Measurements from ENCODE around the gene TACC2.
"Not testable (repeated sequence)": the region's sequence is repeated elsewhere in the genome, so short reads cannot be mapped to it uniquely, and the experiment has no call there.

Gene TACC2

GRCh38 chr10:122099562-122099961 lies 110.6 kb downstream of the TACC2 start:
- H3K4me3 ChIP-seq (ENCODE audit: low read depth, low read length), result no peak overlapping the region
- no peaks in the 10 kb centered on the region for H3K27me3 ChIP-seq (ENCODE audit: insufficient read depth, low read depth, severe bottlenecking)
- no peak for TF ChIP-seq CTCF (IDR thresholded peaks at IDR 0.05; ENCODE audit: low read depth, low read length)
- no peaks in the 10 kb centered on the region for H3K36me3 ChIP-seq
- no peak overlapping the region for H3K27ac ChIP-seq
- DNase-seq, result peak; percentile 32
- no peaks in the 10 kb centered on the region for H3K9me3 ChIP-seq (ENCODE audit: severe bottlenecking)

DNA sequence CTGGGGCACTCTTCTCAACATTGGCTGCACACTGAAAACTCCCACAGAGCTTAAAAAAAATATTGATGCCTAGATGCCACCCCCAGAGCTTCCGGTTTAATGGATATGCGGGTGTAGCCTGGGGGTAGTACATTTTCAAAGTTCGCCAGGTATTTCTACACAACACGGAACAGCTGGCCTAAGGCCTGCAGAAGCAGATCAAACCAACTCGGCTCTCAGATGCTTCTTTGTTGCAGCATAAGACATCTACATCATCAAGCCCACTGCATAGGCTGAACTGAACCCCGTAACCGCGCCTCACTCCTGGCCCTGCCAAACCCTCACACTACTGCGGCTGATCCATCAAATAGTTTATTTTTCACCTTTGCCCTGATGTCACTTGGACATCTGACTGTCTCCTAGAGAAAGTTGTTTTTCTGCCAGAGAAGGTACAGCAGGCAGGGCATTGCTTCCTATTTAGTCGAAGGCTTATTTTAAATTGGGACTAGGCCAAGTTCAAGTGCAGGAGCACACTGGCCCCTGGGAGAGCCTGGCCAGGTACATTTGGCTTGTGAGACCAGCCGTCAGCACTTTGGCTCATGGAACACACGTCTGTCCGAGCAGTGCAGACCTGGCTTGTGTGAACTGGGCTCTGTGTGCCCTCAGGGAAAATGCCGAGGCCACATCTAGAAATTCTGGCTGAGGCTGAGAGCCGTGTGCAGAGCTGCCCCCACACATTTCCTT lies 113.3 kb downstream of the TACC2 start:
- Histone ChIP-seq H3K9me3 (ENCODE audit: severe bottlenecking) (no peaks in the 10 kb centered on the region), H3K27me3 (ENCODE audit: insufficient read depth, low read depth, severe bottlenecking) (no peaks in the 10 kb centered on the region), H3K4me3 (ENCODE audit: low read depth, low read length) (no peak overlapping the region), H3K36me3 (no peaks in the 10 kb centered on the region), H3K27ac (no peak overlapping the region)
- no peak for DNase-seq
- TF ChIP-seq CTCF (IDR thresholded peaks at IDR 0.05; ENCODE audit: low read depth, low read length), result no peak

GRCh38 chr10:122102869-122103525 lies 114.0 kb downstream of the TACC2 start:
- Histone ChIP-seq H3K36me3 (no peaks in the 10 kb centered on the region), H3K27ac (no peak overlapping the region), H3K9me3 (ENCODE audit: severe bottlenecking) (no peaks in the 10 kb centered on the region), H3K4me3 (ENCODE audit: low read depth, low read length) (no peak overlapping the region), H3K27me3 (ENCODE audit: insufficient read depth, low read depth, severe bottlenecking) (no peaks in the 10 kb centered on the region)
- no peak for DNase-seq
- TF ChIP-seq CTCF (IDR thresholded peaks at IDR 0.05; ENCODE audit: low read depth, low read length), result no peak

DNA sequence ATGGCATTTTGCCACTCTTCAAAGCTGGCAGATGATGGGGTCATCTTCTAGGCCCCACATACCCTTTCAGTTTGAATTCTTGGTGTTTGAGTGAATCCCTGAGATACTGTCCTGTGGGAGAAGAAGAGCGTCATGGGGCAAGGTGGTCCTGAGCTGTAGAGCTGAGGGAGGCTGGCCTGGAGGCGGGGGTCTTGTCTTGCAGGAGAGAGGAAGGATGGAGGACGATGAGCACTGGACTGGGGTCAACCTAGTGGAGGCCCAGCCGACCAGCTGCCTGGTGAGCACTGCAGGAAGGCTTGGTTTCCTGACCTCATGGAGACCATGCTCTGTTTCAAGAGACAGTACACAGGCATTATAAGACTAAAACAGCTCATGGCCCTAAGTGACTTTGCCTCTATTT lies 114.6 kb downstream of the TACC2 start:
- Histone ChIP-seq H3K4me3 (ENCODE audit: low read depth, low read length) (no peak overlapping the region), H3K9me3 (ENCODE audit: severe bottlenecking) (no peaks in the 10 kb centered on the region), H3K27ac (no peak overlapping the region), H3K27me3 (ENCODE audit: insufficient read depth, low read depth, severe bottlenecking) (no peaks in the 10 kb centered on the region), H3K36me3 (no peaks in the 10 kb centered on the region)
- no peak for TF ChIP-seq CTCF (IDR thresholded peaks at IDR 0.05; ENCODE audit: low read depth, low read length)
- DNase-seq, result no peak

GRCh38 chr10:122108786-122109185 lies 119.8 kb downstream of the TACC2 start:
- H3K4me3 ChIP-seq (ENCODE audit: low read depth, low read length), result not testable (repeated sequence)

DNA sequence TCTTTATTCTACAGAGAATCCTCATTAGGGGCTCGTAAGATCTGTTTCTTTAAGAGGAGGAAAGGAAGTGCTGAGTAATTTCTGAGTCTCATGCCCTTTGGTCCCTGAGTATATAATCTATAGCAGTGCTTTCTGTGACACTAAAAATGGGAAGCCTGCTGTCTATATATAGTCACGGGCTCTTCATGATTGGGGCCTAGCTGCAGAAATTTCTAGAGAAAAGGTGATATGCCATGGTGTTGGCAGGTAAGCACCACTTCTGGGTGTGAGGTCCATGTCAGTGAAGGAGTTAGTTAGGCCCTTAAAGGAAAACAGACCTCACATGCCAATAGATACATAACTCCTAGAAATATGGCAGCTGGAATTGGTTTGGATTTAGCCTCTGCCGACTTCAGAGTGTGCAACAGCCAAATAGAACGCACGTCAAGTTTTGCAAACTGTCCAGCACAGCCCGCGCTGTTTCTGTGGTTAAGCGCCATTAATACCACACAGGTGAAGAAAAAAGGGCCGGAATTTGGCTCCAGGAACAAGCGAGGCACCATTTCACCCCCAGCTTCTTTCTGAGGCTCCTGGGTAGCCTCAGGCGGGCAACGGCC lies 123.2 kb downstream of the TACC2 start:
- H3K9me3 ChIP-seq (ENCODE audit: severe bottlenecking), result no peaks in the 10 kb centered on the region
- no peak overlapping the region for H3K27ac ChIP-seq
- H3K36me3 ChIP-seq, result no peaks in the 10 kb centered on the region
- H3K27me3 ChIP-seq (ENCODE audit: insufficient read depth, low read depth, severe bottlenecking), result no peaks in the 10 kb centered on the region
- H3K4me3 ChIP-seq (ENCODE audit: low read depth, low read length), result peak overlapping the region; percentile 68
- TF ChIP-seq CTCF (IDR thresholded peaks at IDR 0.05; ENCODE audit: low read depth, low read length), result no peak
- no peak for DNase-seq

More at GRCh38 chr10:122108786-122109185, 119.8 kb downstream of the TACC2 start:
- not testable (repeated sequence) for H3K27me3 ChIP-seq (ENCODE audit: insufficient read depth, low read depth, severe bottlenecking); H3K9me3 ChIP-seq (ENCODE audit: severe bottlenecking); H3K27ac ChIP-seq; DNase-seq; H3K36me3 ChIP-seq
